GM12865 (cell line): ENCODE results near the gene LDLRAD3.

ENCODE experiments used
- DNase-seq: peaks from one replicate; pipeline ENCODE4 v3.0.0; 2010; ENCODE audit warnings: low read depth
- H3K4me3 ChIP-seq: 2 replicates; pipeline ENCODE4 v1.5.1; 2011; ENCODE audit warnings: mild to moderate bottlenecking, low read depth, low read length, control low read depth
- TF ChIP-seq, protein P1 (sequence below): IDR thresholded peaks from 2 replicates; pipeline ENCODE4 v1.5.1; 2011; ENCODE audit warnings: low read length, control low read depth, low read depth, inconsistent platforms; ENCODE audit not compliant: insufficient read depth; ENCODE audit errors: missing control alignments

LDLRAD3 gene

GRCh38 chr11:36086366-36086765 is 142.5 kb downstream of the LDLRAD3 start:
- H3K4me3 ChIP-seq, result no peak overlapping the region
- TF ChIP-seq, protein P1, sequence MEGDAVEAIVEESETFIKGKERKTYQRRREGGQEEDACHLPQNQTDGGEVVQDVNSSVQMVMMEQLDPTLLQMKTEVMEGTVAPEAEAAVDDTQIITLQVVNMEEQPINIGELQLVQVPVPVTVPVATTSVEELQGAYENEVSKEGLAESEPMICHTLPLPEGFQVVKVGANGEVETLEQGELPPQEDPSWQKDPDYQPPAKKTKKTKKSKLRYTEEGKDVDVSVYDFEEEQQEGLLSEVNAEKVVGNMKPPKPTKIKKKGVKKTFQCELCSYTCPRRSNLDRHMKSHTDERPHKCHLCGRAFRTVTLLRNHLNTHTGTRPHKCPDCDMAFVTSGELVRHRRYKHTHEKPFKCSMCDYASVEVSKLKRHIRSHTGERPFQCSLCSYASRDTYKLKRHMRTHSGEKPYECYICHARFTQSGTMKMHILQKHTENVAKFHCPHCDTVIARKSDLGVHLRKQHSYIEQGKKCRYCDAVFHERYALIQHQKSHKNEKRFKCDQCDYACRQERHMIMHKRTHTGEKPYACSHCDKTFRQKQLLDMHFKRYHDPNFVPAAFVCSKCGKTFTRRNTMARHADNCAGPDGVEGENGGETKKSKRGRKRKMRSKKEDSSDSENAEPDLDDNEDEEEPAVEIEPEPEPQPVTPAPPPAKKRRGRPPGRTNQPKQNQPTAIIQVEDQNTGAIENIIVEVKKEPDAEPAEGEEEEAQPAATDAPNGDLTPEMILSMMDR, result no peak
- DNase-seq, result no peak

DNA sequence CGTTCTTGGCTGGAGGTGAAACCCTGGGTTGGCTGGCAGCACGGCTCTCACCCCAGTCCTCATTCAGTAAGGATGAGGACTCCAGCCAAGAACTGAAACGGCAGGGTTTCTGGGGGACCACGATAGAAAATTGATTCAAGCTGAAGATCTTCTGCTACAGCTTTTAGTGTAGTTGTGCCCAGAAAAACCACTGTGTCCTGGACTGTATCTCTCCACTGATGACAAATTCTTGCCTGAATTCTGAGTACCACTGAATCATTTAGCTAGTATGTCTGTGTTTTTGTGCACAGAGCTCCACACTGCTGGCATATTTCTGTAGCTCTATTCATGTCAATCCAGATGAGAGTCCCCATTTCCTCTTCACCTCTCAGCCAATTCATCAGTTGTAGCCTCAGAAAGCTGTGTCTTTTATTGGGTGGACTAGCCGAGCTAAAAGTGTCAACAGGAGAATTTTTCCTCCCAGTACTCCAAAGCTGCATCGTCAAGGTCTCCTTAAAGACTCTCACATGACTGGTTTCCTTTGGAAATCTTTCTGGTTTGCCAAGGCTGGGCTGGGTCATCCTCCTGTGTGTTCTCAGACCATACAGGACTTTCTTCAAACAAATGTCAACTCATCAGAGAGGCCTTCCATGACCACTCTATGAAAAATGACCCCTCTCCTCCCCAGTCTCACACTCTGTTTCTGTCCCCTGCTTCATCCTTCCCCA is 144.6 kb downstream of the LDLRAD3 start:
- no peak overlapping the region for H3K4me3 ChIP-seq
- DNase-seq, result no peak
- TF ChIP-seq, protein P1, result no peak

GRCh38 chr11:36089920-36090319 is 146.1 kb downstream of the LDLRAD3 start:
- TF ChIP-seq, protein P1, result no peak
- DNase-seq, result no peak
- H3K4me3 ChIP-seq, result no peak overlapping the region

DNA sequence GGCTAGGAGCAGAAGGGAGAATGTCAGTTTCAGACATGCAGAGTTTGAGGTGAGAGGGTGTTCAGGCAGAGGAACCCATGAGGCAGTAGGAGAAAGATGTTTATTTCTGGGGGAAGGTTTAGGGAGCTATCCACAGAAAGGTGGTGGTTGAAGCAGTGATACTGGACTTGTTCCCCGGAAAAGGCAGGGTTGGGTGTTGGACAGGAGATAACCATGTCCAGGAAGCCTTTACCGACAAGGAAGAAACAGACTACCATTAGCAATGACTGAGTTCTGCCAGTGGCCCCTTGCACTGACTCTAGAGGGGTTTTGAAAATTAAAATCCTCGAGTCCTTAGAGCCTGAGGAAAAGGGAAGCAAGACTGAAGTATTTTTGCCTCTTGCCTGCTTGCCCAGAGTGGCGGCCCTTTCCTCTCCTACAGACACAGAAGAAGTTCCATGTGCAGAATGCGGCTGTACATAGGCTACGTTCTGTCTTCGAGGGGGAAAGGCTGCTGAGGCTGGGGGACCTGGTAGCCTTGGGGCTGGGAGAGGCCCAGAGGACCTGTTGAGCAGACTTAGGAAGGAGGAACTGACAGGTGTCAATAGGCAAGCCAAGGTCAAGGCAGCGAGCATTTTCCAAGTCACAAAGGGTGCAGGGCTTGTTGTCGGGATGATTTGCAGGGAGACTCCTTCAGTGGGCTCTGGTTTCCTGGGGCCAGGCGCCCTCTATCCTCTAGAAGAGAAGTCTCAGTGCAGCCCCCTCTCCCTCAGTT is 146.7 kb downstream of the LDLRAD3 start:
- DNase-seq, result no peak
- H3K4me3 ChIP-seq, result no peak overlapping the region
- TF ChIP-seq, protein P1, result no peak

- no peak for DNase-seq
- H3K4me3 ChIP-seq, result no peak overlapping the region
- TF ChIP-seq, protein P1, result no peak
Observed at GRCh38 chr11:36091256-36091811, 147.5 kb downstream of the LDLRAD3 start.

GRCh38 chr11:36092314-36093030 is 148.6 kb downstream of the LDLRAD3 start:
- TF ChIP-seq, protein P1, result no peak
- no peak for DNase-seq
- H3K4me3 ChIP-seq, result no peak overlapping the region
